HL-60 (cell line): ENCODE data around the gene MSTN.

Experiments used
- DNase-seq, 2 experiments: peaks; one replicate each; pipeline ENCODE4 v3.0.0-alpha.2; 2010 to 2020; ENCODE audit warnings: low read depth in 1 of 2, low spot score in 1 of 2
- H3K27ac ChIP-seq: fragments of 250-450 bp; sonication (Bioruptor Pico); replicated peaks from 2 replicates; pipeline ENCODE4 v1.5.1; 2020; ENCODE audit warnings: mild to moderate bottlenecking, moderate library complexity
- H3K27me3 ChIP-seq: fragments of 250-450 bp; sonication (Bioruptor Pico); 2 replicates; pipeline ENCODE4 v1.5.1; 2021; ENCODE audit warnings: mild to moderate bottlenecking, moderate library complexity; ENCODE audit not compliant: insufficient read depth, poor library complexity, severe bottlenecking
- H3K4me3 ChIP-seq: replicated peaks from 2 replicates; pipeline ENCODE4 v1.5.1; 2011; ENCODE audit warnings: mild to moderate bottlenecking, control low read depth, low read length; ENCODE audit not compliant: insufficient read depth
- CTCF ChIP-seq: IDR thresholded peaks from one replicate; pipeline ENCODE4 v1.5.1; 2011; ENCODE audit warnings: low read length, control low read depth, inconsistent platforms; ENCODE audit not compliant: insufficient read depth
- GABPA ChIP-seq: IDR thresholded peaks from 2 replicates; pipeline ENCODE4 v1.6.1; 2012; ENCODE audit warnings: low read depth
- POLR2AphosphoS5 ChIP-seq: IDR thresholded peaks from 2 replicates; pipeline ENCODE4 v1.6.1; 2012; ENCODE audit warnings: low read depth
- SPI1 ChIP-seq: IDR thresholded peaks from 2 replicates; pipeline ENCODE4 v1.6.1; 2012; ENCODE audit warnings: low read depth, mild to moderate bottlenecking, borderline replicate concordance
- TF ChIP-seq, protein P1 (sequence below): IDR thresholded peaks from 2 replicates; pipeline ENCODE4 v1.6.1; 2012; ENCODE audit warnings: low read depth; ENCODE audit not compliant: insufficient replicate concordance

MSTN gene

GRCh38 chr2:190110131-190110530 lies 47.6 kb upstream of the MSTN start:
- peaks cover 8% of the 10 kb centered on the region for H3K27me3 ChIP-seq
- no peak overlapping the region for H3K27ac ChIP-seq
- H3K4me3 ChIP-seq = no peak overlapping the region
- DNase-seq = no peak
- TF ChIP-seq, protein P1, sequence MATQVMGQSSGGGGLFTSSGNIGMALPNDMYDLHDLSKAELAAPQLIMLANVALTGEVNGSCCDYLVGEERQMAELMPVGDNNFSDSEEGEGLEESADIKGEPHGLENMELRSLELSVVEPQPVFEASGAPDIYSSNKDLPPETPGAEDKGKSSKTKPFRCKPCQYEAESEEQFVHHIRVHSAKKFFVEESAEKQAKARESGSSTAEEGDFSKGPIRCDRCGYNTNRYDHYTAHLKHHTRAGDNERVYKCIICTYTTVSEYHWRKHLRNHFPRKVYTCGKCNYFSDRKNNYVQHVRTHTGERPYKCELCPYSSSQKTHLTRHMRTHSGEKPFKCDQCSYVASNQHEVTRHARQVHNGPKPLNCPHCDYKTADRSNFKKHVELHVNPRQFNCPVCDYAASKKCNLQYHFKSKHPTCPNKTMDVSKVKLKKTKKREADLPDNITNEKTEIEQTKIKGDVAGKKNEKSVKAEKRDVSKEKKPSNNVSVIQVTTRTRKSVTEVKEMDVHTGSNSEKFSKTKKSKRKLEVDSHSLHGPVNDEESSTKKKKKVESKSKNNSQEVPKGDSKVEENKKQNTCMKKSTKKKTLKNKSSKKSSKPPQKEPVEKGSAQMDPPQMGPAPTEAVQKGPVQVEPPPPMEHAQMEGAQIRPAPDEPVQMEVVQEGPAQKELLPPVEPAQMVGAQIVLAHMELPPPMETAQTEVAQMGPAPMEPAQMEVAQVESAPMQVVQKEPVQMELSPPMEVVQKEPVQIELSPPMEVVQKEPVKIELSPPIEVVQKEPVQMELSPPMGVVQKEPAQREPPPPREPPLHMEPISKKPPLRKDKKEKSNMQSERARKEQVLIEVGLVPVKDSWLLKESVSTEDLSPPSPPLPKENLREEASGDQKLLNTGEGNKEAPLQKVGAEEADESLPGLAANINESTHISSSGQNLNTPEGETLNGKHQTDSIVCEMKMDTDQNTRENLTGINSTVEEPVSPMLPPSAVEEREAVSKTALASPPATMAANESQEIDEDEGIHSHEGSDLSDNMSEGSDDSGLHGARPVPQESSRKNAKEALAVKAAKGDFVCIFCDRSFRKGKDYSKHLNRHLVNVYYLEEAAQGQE = no peak
- TF ChIP-seq POLR2AphosphoS5 (no peak), CTCF (no peak), GABPA (no peak), SPI1 (no peak)

DNA sequence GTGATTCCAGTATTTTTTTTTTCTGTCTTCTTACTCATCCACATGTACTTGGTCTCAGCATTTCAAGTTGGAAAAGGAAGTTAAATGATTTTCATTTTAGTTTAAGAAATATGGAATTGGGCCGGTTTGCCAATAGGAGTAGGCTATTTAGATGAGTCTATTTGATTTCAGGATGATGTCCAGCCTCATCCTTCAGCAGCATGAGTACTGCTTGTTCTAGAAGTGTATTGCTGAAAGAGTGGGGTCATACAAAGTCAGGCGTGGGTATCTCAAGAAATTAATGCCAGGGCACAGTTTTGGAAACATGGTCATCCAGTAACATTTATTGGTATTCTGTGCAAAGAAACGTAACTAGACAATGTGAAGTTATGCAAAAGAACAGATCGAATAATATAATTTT lies 44.9 kb upstream of the MSTN start:
- H3K4me3 ChIP-seq = no peak overlapping the region
- DNase-seq = no peak
- TF ChIP-seq POLR2AphosphoS5 (no peak), CTCF (no peak), SPI1 (no peak), GABPA (no peak)
- TF ChIP-seq, protein P1 = no peak
- H3K27ac ChIP-seq = no peak overlapping the region
- H3K27me3 ChIP-seq = peaks cover 11% of the 10 kb centered on the region

GRCh38 chr2:190106783-190107182 lies 44.3 kb upstream of the MSTN start:
- Histone ChIP-seq H3K4me3 (no peak overlapping the region), H3K27me3 (peaks cover 11% of the 10 kb centered on the region), H3K27ac (no peak overlapping the region)
- TF ChIP-seq SPI1 (no peak), CTCF (no peak)
- TF ChIP-seq, protein P1 = no peak
- DNase-seq = no peak
